ENCODE measurements around the gene TMEM198. TPM values are rescaled to one million over a fixed set of nuclear protein-coding genes. Genes with fewer than 3 reads are reported as not detected.

TMEM198 gene
- total RNA-seq, 1 donor: 2.6 TPM

GRCh38 chr2:219597552-219598307 is 53.9 kb downstream of the TMEM198 start, which contains the start of gene STK11IP:
STK11IP (plus strand) TSS chr2:219597857; CDS start chr2:219598120, 263 bp downstream.
- peak; percentile 97 for DNase-seq (ENCODE audit: low read depth)
- peak within 1 kb of the TSS; percentile 83 for H3K4me3 ChIP-seq (ENCODE audit: low read depth, low read length)
- no peak for TF ChIP-seq CTCF (IDR thresholded peaks at IDR 0.05; ENCODE audit: insufficient read depth, low read depth, low read length)

GRCh38 chr2:219598308-219599078 is 54.7 kb downstream of the TMEM198 start:
- peak overlapping the region; percentile 83 for H3K4me3 ChIP-seq (ENCODE audit: low read depth, low read length)
- DNase-seq (ENCODE audit: low read depth): no peak
- no peak for TF ChIP-seq CTCF (IDR thresholded peaks at IDR 0.05; ENCODE audit: insufficient read depth, low read depth, low read length)

Small RNA genes within 50 kb of the gene (small RNA-seq; reads per million reads assigned to genes)
- gene MIR3132 (not detected), gene RN7SKP213 (not detected)

Other genes with a start within 250 kb of the TMEM198 start
- 0.86 and 0.97 TPM in 2 replicates for gene PTPRN, start 234.6 kb upstream of the TMEM198 start, total RNA-seq
- not detected in 2 replicates for gene RESP18, start 211.3 kb upstream of the TMEM198 start, total RNA-seq
- gene DNPEP, start 156.1 kb upstream of the TMEM198 start, total RNA-seq: 64.8 and 65.7 TPM in 2 replicates
- 20.7 and 35.8 TPM in 2 replicates for gene DES, start 125.7 kb upstream of the TMEM198 start, total RNA-seq
- gene SPEG, start 109.2 kb upstream of the TMEM198 start, total RNA-seq: 46.7 and 48.8 TPM in 2 replicates
- gene GMPPA, start 45.1 kb upstream of the TMEM198 start, total RNA-seq: 60.9 and 65.1 TPM in 2 replicates
- gene ASIC4, start 29.5 kb upstream of the TMEM198 start, total RNA-seq: under 0.01 TPM in 1 of 2 replicates, not detected in the other
- 196 and 201 TPM in 2 replicates for gene CHPF, start 219 bp upstream of the TMEM198 start, total RNA-seq
- gene OBSL1, start 27.5 kb downstream of the TMEM198 start, total RNA-seq: 67.0 and 86.8 TPM in 2 replicates
- 0.43 and 0.64 TPM in 2 replicates for gene INHA, start 28.3 kb downstream of the TMEM198 start, total RNA-seq
- 16.4 and 18.7 TPM in 2 replicates for gene STK11IP, start 53.8 kb downstream of the TMEM198 start, total RNA-seq
- gene SLC4A3, start 83.6 kb downstream of the TMEM198 start, total RNA-seq: 5.6 and 7.7 TPM in 2 replicates